ENCODE measurements around the gene CTNND2.

CTNND2 gene

GRCh38 chr5:11407556-11408145 lies 496.6 kb downstream of the CTNND2 start:
- in situ Hi-C loops (cut with HindIII; ENCODE audit: low sequenced_read_pairs) = no loop called here

DNA sequence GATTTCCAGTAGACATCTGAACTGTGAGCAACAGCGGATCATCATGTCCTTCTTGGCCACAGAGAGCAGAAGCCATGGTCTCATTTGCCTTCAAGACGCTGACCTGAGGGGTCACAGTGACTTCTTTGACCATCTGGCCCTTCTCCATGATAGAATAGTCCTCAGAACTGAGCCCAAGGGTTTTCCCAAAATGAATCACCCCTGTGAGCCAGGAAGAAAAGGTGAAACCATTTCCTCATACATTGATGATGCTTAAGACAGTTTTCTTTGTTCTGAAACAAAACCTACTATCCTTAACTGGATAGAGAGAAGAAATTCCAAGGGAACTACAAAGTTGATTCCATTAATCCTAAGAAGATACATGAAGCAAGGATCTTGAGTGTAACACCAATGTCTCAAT lies 503.9 kb downstream of the CTNND2 start:
- in situ Hi-C loops (cut with HindIII; ENCODE audit: low sequenced_read_pairs) = no loop called here

GRCh38 chr5:11398728-11399127 lies 505.5 kb downstream of the CTNND2 start:
- in situ Hi-C loops (cut with HindIII; ENCODE audit: low sequenced_read_pairs) = no loop called here

GRCh38 chr5:11397549-11397948 lies 506.7 kb downstream of the CTNND2 start:
- in situ Hi-C loops (cut with HindIII; ENCODE audit: low sequenced_read_pairs) = no loop called here

DNA sequence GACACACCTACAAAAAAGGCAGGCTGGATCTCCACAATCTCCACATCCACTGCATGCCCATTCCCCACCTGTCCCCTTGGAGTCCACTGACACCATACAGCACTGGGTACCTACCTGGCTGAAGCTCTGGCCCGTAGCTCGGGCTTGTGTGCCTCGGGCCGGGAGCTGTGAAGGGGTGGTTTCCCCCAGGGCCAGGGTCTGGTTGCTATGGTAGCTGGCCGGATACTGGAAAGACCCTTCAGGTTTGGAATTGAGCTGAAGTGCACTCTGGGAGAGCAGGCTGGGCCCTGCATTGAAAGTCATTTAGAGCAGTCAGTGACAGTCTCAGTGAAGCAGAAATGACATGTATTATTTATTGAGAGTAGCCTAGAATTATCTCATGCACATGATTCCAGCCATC lies 507.3 kb downstream of the CTNND2 start:
- in situ Hi-C loops (cut with HindIII; ENCODE audit: low sequenced_read_pairs) = no loop called here

DNA sequence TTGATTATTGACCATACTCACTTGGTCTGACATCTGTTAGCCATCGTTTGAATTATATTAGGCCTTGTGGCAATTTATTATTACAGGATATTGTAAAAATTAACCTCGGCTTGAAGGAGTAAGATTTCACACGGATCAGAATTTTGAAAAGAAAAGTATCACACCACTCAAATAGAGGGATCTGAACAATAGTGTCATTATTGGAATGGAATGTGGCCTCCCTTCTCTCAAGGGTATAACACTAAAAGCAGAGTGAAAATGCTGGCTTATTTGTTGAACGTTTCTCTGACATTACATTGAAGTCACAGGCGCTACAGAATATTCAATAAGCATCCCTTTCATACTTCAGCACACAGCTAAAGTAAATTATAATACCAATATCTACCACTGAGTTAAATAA lies 509.3 kb downstream of the CTNND2 start:
- in situ Hi-C loops (cut with HindIII; ENCODE audit: low sequenced_read_pairs) = no loop called here

DNA sequence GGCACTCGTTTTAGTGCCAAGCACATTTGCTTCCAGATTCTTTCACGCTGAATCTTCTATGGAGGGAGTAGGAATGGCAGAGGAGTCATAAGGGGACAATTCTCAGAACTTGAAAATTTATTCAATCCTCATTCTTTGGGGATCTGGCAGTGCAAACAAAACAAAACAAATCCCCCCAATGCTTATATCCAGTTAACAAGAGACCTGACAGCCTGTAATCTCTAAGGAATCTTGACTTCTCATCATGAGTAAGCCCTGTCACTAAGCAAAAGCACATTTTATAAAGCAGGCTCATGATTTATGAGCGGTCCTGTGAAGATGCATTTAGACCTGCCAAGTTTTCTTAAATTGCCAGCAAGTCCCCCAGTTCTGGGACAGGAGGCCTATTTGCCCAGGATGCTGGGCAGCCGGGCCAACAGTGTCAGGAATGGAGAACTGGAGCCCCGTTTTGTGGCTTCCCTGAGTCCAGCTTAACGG lies 513.9 kb downstream of the CTNND2 start:
- in situ Hi-C loops (cut with HindIII; ENCODE audit: low sequenced_read_pairs) = no loop called here

- in situ Hi-C loops (cut with HindIII; ENCODE audit: low sequenced_read_pairs) = no loop called here
Measured at GRCh38 chr5:11387382-11387781, 516.9 kb downstream of the CTNND2 start.

GRCh38 chr5:11386398-11386797 lies 517.8 kb downstream of the CTNND2 start:
- in situ Hi-C loops (cut with HindIII; ENCODE audit: low sequenced_read_pairs) = no loop called here

DNA sequence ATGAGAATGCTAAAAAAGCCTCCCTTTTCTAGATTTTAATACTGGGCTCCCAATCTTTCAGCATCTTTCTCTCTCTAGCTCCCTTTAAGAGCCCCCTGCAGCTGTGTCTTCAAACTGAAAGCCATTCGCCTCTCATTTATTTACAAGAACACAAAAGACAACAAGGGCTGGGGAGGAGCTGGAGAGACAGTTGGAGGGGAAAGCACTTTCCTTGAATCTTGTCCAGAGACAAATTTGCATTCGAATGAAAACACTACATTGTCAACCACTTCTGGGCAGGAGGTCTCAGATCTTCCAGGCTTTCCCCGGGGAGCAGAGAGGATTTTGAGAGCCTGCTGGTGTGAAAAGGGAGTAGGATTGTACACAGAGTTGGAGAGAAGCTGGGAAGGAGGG lies 518.3 kb downstream of the CTNND2 start:
- in situ Hi-C loops (cut with HindIII; ENCODE audit: low sequenced_read_pairs) = no loop called here

DNA sequence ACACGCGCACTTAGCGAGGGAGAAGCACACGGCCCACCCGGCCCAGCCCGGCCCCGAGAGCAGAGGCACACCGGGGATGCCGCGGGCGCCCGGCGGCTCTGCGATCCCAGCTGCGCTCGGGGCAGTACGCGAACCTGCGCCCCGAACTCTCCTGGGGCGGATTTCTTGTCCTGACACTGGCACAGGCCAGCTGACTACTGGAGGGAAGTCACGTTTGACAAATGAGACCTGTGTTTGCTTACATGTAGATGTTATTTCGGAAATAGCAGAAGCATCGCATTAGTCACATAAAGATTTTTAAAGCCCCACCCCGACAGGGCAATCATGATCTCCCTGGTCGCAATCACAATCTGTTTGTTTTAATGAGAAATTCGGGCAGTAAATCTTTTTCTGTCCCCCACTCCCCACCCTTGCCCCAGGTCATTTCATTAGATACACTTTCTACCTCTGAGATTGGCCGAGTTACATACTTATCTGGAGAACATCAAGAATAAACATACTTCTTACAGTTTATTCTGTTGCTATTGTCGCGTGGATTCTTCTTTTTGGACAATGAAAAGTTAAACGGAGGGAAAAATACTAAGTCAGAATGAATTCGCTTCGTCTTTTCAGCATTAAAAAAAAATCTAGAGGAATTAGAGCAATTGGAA lies 518.9 kb downstream of the CTNND2 start:
- in situ Hi-C loops (cut with HindIII; ENCODE audit: low sequenced_read_pairs) = no loop called here

DNA sequence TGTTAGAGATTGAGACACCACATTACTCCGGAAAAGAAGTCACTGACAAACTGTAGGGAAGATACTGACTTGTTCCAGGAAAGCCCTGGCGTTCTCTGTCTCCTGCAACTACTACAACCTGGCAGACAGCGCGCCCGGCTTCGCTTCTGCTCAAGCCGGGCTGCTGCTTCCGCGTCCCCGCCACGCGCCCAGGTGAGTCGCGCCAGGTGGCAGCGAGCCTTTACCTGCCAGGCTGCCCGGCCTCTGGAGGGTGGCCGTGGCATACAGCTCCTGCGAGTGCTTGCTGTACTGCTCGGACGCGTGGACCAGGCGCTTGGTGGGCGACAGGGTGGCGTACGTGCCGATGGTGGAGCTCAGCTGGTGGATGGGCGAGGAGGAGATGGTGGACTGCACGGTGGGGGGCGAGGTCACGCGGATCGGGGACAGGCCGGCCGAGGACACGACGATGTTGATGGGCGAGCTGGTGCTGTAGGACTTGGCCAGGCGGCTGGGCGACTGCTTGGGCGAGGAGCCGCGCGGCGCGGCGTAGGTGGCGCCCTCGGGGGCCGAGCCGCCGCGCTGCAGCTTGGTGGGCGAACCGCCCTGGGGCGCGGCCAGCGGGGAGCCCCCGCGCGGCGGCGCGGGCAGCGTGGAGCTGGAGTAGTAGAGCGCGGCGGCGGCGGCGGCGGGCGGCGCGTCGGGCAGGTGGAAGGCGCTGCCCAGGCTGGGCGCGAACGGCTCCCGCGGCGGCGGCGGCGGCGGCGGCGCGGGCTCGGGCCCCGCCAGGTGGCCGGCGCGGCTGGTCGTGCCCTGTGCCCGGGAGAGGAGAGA lies 519.6 kb downstream of the CTNND2 start:
- in situ Hi-C loops (cut with HindIII; ENCODE audit: low sequenced_read_pairs) = no loop called here

DNA sequence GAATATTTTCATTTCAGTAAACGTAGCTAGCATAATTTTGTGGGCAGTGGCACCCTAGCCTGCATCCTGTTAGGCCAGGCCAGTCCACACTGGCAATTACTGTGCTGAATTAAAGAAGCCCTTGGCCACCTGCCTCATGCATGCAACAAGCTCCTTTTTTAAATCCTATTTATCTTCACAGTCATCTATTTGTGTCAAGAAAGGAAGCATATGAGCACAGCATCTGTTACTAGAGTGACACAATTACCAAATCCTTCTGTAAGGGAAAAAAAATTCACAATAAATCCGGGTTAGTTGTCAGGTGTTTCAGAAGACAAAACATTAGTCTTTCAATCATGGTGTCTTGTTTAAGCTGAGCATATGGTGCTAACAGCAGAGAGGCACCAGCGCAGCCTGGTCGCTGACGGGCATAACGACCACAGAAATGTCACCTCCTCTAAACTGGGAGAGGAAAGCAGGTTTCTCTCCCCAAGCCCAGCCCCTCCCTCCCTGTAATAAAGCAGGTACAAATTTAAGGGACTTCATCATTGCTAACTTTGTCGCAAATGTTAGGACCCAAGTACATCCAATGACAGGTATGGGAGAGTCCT lies 520.6 kb downstream of the CTNND2 start:
- in situ Hi-C loops (cut with HindIII; ENCODE audit: low sequenced_read_pairs) = no loop called here

DNA sequence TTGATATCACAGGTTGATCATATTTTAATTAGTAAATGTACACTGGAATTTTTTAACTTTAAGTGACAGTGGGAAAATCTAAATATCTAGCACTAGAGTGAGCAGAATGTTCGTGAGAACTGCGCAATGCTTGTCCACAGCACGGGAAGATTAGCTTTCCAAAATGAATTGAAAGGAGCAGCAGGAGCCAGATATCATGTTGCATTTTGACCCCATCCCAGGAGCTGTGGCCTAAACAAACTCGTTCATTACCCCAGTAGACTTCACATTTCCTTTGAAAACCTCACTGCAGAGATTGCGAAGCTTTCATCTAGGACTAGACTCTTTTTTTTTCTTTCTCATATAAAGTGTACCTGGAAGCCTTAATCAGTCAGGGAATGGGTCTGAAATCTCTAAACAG lies 525.8 kb downstream of the CTNND2 start:
- in situ Hi-C loops (cut with HindIII; ENCODE audit: low sequenced_read_pairs) = no loop called here

GRCh38 chr5:11377896-11378295 lies 526.4 kb downstream of the CTNND2 start:
- in situ Hi-C loops (cut with HindIII; ENCODE audit: low sequenced_read_pairs) = no loop called here

DNA sequence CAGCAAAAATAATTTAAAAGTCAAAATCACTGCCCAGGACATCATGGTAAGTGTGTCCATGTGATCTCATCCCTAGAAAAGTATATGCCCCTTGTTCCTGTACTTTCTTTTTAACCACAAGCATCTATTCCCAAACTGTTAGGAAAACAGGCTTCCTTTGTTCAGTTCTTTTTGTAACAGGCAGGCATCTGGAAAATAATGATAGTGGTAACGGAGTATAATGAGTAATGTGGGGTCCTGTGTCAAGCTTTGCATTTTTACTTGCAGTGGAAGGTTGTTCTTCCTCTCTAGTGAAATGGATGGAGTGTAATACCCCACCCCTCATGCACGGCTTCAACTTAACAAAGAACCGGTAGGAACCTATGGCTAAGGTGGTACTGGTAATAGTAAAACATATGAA lies 532.1 kb downstream of the CTNND2 start:
- in situ Hi-C loops (cut with HindIII; ENCODE audit: low sequenced_read_pairs) = loop anchor here (5.0 kb wide), 1 partner anchor 90 kb away; no protein-coding TSS in a partner anchor

DNA sequence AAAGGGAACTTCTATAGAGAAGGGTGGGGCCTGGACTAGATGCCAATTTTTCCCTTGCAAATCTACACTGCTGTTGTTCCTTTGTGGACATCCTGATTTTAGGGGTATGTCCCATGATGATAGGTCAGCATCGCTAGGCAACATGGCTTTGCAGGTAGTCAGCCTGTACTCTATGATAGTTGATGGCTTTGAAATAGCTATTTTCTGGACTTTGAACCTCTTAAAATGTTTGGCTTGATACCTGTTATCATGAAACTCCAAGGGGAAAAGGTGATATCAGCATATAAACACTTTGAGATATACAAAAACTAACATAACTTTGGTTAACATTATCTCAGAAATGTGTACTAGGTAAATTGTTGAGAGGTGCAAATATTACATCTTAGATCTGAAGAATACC lies 533.2 kb downstream of the CTNND2 start:
- in situ Hi-C loops (cut with HindIII; ENCODE audit: low sequenced_read_pairs) = loop anchor here (5.0 kb wide), 1 partner anchor 91 kb away; no protein-coding TSS in a partner anchor

GRCh38 chr5:11364531-11364930 lies 539.7 kb downstream of the CTNND2 start:
- in situ Hi-C loops (cut with HindIII; ENCODE audit: low sequenced_read_pairs) = no loop called here

DNA sequence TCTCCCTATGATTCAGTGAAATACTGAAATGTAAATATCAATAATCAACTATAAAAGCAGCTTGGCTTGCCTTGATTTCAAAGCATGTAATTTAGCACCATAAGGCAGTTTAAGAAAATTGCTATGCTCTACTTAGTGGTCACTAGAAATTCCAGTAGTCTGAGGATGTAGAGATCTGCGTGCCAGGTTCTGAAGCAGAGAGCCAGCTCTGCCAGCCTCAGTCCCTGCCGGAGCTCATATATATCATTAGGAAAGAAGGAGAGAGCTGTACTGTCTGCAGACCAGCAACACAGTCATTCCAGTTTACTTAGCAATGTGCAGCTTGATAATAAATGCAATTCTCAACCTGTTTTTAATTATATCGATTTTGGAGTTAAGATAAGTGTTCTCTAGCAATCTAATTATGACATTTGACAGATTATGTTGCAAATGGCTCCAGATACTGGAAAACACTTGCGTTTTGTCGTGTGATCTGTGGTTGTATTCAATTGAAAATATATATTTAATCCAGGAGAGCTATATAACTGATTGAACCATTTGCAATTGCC lies 540.5 kb downstream of the CTNND2 start:
- in situ Hi-C loops (cut with HindIII; ENCODE audit: low sequenced_read_pairs) = no loop called here

DNA sequence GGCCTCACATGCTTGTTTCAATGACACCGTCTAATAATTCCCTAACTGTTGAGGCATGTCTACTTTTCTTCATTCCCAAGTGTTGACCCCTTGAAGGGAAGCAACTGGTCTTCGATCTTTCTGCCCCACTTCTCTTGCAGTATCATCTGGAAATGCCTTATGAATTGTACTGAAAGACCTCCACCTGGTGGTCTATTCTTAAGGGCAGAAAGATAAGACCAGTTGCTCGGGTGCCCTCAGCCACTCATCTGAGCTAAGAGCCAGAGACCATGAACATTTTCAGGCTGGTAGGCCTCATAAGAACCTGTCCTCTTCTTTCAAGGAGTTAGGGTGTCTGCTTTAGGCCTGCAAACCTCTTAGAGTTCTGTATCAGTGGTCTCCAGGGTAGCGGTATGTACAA lies 542.5 kb downstream of the CTNND2 start:
- in situ Hi-C loops (cut with HindIII; ENCODE audit: low sequenced_read_pairs) = no loop called here

DNA sequence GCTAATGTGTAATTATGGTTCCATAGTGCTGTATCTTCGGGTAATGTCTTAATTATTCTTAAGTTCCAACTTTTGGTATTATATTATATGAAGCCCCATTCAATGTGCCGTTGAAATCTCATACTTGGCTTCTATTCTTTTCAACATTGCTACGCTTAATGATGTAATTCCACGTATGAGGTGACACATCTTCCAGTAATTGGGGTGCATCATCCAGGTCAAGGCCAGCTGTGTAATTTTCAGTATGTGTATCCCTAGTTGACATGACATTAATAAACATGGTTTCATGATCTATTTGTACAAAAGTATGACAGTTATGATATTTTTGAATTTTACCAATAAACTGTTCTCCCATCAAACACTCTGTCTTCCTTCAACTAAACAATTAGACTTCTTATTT lies 546.3 kb downstream of the CTNND2 start:
- in situ Hi-C loops (cut with HindIII; ENCODE audit: low sequenced_read_pairs) = no loop called here

Data from endothelial cell of hepatic sinusoid (primary cell).